GM18511 (cell line): ENCODE data around the gene MACROD2.

Source experiments
- ATAC-seq: cut with Tn5 transposase; IDR thresholded peaks from one replicate; pipeline ENCODE4 v1.9.1; 2021; ENCODE audit warnings: mild to moderate bottlenecking, moderate library complexity; ENCODE audit not compliant: unreplicated experiment

Gene MACROD2

GRCh38 chr20:15654208-15654649 lies 1658.9 kb downstream of the MACROD2 start:
- peak; percentile 100 for ATAC-seq

- no peak for ATAC-seq
Observed at GRCh38 chr20:15655295-15655874, 1660.1 kb downstream of the MACROD2 start.

- no peak for ATAC-seq
Observed at GRCh38 chr20:15656124-15656523, 1660.8 kb downstream of the MACROD2 start.

GRCh38 chr20:15658295-15658694 lies 1663.0 kb downstream of the MACROD2 start:
- ATAC-seq, result no peak

- no peak for ATAC-seq
Observed at GRCh38 chr20:15673206-15673605, 1677.9 kb downstream of the MACROD2 start.

- no peak for ATAC-seq
Observed at GRCh38 chr20:15674253-15675060, 1679.1 kb downstream of the MACROD2 start.

- ATAC-seq, result no peak
Observed at GRCh38 chr20:15675061-15675514, 1679.8 kb downstream of the MACROD2 start.

GRCh38 chr20:15675813-15676484 lies 1680.6 kb downstream of the MACROD2 start:
- ATAC-seq, result no peak

- no peak for ATAC-seq
Observed at GRCh38 chr20:15676815-15677214, 1681.5 kb downstream of the MACROD2 start.

- no peak for ATAC-seq
Observed at GRCh38 chr20:15682690-15683089, 1687.4 kb downstream of the MACROD2 start.

GRCh38 chr20:15692570-15692969 lies 1697.3 kb downstream of the MACROD2 start:
- ATAC-seq, result no peak

- ATAC-seq, result no peak
Observed at GRCh38 chr20:15699431-15700146, 1704.3 kb downstream of the MACROD2 start.

- ATAC-seq, result no peak
Observed at GRCh38 chr20:15700147-15700765, 1704.9 kb downstream of the MACROD2 start.

GRCh38 chr20:15702161-15702560 lies 1706.8 kb downstream of the MACROD2 start:
- no peak for ATAC-seq

GRCh38 chr20:15703171-15703911 lies 1708.0 kb downstream of the MACROD2 start:
- ATAC-seq, result no peak

- ATAC-seq, result no peak
Observed at GRCh38 chr20:15705975-15706374, 1710.7 kb downstream of the MACROD2 start.

GRCh38 chr20:15706719-15707118 lies 1711.4 kb downstream of the MACROD2 start:
- ATAC-seq, result no peak

- peak; percentile 87 for ATAC-seq
Observed at GRCh38 chr20:15708984-15709598, 1713.8 kb downstream of the MACROD2 start.

GRCh38 chr20:15710636-15711035 lies 1715.3 kb downstream of the MACROD2 start:
- no peak for ATAC-seq

GRCh38 chr20:15711177-15711576 lies 1715.9 kb downstream of the MACROD2 start:
- ATAC-seq, result no peak
